ENCODE measurements around the gene MRPL48.
"Not testable (repeated sequence)": the region's sequence is repeated elsewhere in the genome, so short reads cannot be mapped to it uniquely, and the experiment has no call there.

The MRPL48 gene

DNA sequence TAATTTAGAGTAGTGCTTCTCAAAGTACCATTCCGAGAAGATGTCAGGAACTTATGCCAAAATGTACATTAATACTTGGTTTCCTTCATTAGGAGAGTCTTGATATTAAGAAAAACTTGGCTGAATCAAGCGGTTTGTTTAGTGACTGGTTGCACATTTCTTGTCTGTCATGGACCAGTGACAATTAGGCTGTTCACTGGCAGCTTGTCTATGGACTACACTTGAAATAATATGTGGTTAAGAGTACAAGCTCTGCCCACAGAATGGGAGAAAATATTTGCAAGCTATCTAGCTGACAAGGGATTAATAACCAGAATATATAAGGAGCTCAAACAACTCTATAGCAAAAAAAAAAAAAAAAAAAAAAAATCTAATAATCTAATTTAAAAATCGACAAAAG, 64.4 kb downstream of the MRPL48 start:
- no peak for DNase-seq

DNA sequence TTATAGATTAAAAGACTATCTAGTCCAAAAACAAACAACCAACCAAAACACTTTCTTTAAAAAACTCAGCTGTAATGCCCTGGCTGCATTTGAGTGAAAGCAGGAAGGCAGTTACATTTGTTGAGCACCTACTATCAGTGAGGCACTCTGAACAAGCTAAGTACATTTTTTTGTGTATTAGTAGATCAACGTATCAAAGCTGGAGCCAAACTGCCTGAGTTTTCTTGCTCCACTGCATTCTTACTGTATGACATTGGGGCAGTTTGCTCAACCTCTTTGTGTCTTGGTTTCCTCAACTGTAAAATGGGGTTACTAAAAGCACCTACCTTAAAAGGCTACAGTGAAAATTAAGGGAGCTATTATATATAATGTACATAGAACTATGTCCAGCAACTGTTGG, 67.0 kb downstream of the MRPL48 start:
- DNase-seq: no peak

DNA sequence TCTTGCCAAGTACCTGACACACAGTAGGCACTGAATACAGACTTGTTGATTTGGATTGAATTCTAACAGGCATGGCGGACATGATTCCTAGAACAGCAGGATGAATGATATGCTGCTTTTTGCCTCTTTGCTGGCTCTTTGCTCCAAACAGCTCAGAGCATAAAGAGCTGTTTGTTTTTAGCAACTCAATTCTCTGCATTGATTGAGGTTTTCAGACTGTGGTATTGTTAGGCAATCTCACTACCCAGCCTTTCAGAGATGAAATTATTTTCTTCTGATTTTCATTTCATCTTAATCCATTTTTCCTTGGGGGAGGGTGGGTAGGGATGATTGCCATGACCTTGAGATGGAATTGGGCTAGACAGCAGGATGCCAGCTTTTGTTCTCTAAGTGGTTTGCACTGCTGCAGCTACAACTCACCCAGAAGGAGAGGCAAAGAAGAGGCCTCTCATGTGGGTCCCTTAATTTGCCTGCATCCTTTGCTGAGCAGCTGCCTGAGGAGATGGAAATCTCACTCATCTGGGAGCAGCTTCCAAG, 68.4 kb downstream of the MRPL48 start:
- peak; percentile 7 for DNase-seq

DNA sequence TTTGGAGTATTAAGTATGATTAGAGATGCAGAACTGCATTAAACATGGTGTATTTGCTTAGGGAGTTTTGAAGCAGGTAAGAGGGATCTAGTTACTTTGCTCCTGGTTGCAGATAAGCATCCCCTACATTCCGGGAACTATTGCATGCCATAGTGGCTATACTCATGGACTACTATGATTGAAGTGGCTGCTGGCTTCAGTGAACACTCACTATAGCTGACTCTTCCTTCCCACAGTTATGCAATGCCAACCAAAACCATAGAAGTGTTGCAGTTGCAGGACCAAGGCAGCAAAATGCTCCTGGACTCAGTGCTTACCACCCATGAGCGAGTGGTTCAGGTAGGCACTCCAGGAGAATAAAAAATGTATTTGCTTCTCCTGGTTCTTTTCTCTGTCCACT, 72.0 kb downstream of the MRPL48 start:
- DNase-seq: no peak

DNA sequence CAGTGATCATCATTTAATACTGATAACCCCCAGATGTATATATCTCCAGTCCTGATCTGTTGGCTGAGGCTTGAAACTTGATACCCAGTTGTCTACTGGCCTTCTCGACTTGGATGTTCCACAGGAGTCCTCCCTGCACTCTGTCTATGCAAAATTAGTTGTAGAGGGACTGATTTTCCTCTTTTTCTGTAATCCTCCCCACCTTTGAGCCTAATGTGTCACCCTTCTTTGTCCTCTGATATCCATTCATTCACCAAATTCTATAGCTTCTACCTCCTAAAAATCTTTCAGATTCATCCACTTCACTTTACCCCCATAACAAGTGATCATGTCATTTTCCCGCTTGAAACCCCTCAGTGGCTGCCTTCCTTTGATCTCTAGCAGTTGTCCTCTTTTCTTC, 72.5 kb downstream of the MRPL48 start:
- no peak for DNase-seq

DNA sequence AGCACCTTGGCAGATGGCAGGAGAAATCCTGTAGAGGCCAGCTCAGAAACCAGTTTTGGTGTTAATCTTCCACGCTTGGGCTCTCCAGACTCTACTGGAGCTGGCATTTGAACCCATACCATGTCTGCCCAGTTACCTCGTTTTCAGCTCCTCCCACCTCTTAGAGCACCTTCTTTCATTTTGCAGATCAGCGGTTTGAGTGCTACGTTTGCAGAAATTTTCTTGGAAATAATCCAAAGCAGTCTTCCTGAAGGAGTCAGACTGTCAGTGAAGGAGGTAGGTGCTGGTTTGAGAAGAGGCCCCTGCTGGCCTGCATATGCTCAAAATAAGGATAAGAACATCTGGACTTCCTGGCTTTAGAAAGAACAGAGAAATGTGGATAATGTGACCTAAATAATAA, 75.3 kb downstream of the MRPL48 start:
- no peak for DNase-seq

- DNase-seq: no peak
Measured at GRCh38 chr11:73866095-73866579, 78.5 kb downstream of the MRPL48 start.

DNA sequence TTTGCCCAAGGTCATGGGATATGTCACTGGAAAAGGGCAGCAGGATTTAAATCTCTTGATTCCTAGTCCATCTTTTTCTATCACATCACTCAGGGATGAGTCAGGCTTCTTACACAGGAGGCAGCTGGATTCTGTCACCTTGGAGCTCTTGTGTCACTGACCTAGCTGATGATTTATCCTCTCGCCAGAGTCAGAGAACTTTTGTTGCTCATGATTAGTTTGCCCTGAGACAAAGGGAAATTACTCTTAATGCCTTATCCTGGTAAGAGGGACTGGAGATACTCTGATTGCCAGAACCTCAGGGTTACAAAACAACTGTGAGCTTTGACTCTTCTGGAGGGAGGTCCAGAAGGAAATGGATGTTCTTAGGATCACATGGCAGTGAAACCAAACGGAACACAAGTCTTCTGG, 78.9 kb downstream of the MRPL48 start:
- DNase-seq: no peak

DNA sequence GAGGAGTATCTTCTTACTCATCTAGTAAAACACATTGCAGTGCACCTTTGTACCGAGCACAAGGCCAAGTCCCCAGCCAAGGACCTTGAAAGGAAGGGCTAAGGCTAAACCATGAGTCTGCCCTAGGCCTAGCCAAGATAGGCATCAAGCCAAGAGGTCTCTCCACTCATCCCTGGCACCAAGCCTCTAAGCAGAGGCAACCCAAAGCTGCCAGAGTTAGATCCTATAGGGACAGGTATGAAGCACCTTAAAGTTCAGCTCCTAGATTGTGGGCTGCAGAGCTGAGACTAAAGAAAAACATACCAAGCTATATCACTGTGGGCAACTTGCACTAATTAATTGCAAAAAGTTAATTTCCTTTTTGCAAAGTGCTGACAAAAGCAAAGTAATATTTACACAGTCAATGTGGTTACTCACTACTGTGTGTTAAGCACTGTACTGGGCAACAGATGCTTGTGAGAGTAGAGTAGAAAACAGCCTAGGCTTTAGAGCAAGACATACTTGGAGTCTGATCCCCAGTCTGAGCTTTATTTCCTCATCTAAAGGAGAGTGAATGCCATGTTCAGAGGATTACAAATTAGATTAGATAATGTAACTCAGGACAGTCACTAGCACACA, 81.8 kb downstream of the MRPL48 start:
- no peak for DNase-seq

DNA sequence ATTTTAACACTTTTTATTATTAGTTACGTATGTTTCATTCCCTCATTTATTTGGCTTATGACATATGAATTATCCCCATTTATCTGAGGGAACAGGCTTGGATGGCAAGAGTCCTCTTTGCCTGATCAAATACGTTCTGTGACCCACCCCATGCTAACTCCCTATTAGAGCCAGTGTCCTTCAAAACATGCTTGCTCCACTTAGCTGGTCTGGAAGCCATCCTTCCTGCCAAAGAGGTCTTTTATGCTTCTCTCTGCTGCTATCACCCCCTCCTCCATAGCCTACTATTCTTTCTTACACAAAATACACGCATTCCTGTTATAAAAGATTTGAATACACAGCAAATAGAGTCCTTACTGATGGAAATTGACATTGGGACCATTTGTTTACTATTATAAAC, 82.6 kb downstream of the MRPL48 start:
- no peak for DNase-seq

DNA sequence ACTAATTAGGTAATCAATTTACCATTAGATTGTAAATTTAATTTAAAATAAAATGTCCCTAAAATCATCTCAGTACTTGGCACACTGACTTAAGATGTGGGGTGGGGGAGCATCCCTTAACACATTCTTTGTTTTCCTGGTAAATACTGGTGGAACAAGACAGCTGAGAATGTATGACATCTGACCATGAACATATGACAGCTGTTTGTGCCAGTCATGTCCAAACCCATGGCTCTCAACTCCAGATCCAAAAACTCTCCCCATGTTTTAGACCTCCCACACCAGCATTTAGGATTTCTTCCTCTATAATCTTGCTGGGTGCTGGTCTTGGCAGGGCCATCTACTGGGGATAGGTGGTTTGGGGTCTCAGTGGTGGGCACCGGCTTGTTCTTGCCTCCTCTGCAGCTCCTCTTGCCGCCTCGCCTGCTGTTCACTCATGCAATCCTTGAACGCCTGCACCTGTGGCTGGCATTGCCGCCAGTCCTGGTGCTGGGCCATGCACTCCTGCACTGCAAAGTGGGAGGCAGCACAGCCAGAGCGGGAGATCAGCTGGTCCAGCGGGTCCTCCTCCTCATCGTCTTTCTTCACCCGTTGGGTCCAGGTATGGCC, 85.2 kb downstream of the MRPL48 start:
- no peak for DNase-seq

GRCh38 chr11:73875380-73875779, 87.7 kb downstream of the MRPL48 start:
- DNase-seq: no peak

DNA sequence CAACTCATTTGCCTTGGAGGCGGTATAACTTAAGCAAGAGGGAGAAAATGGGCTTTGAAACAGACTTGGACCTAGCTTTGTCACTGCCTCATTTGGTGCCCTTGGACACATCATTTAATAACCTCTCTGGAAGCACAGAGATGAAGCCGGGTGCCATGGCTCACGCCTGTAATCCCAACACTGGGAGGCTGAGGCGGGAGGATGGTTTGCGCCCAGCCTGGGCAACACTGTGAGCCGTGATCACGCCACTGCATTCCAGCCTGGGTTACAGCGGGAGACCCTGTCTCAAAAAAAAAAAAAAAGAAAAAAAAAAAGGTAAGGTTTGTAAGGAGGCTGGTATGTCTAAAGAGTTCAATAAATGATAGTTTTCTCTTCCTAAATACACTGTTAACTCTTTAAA, 88.2 kb downstream of the MRPL48 start:
- DNase-seq: no peak

- DNase-seq: peak; percentile 91
Measured at GRCh38 chr11:73876424-73877310, 89.0 kb downstream of the MRPL48 start, which contains the start of the genes COA4 and PAAF1. TSS of gene COA4 (minus strand) at chr11:73876846. CDS start at chr11:73873378, 3,468 bp downstream. TSS of gene PAAF1 (plus strand) at chr11:73876999. CDS start at chr11:73877022, 23 bp downstream.

- no peak for DNase-seq
Measured at GRCh38 chr11:73878771-73879170, 91.1 kb downstream of the MRPL48 start.

- not testable (repeated sequence) for DNase-seq
Measured at GRCh38 chr11:73880449-73880848, 92.8 kb downstream of the MRPL48 start.

DNA sequence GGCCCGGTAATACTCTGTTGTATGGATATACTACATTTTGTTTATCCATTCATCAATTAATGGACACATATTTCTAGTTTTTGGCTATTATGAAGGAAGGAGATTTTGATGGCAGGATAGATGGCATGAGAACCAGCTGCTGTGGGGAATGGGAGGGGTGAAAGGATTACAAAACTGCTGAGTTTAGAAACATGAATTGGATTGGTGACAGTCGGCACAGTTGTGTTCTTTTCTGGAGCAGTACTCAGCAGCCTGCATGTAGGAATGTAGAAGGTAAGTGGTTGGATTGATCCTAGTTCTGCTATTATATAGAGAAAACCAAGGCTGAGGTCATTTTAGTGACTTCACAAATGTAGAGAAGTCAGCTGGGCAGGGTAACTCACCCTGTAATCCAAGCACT, 96.2 kb downstream of the MRPL48 start:
- no peak for DNase-seq

GRCh38 chr11:73888244-73888643, 100.6 kb downstream of the MRPL48 start:
- no peak for DNase-seq

- no peak for DNase-seq
Measured at GRCh38 chr11:73889019-73889418, 101.3 kb downstream of the MRPL48 start.

GRCh38 chr11:73889536-73889935, 101.9 kb downstream of the MRPL48 start:
- DNase-seq: no peak

- DNase-seq: no peak
Measured at GRCh38 chr11:73893041-73893440, 105.4 kb downstream of the MRPL48 start.

GRCh38 chr11:73894725-73895335, 107.2 kb downstream of the MRPL48 start:
- DNase-seq: no peak

DNA sequence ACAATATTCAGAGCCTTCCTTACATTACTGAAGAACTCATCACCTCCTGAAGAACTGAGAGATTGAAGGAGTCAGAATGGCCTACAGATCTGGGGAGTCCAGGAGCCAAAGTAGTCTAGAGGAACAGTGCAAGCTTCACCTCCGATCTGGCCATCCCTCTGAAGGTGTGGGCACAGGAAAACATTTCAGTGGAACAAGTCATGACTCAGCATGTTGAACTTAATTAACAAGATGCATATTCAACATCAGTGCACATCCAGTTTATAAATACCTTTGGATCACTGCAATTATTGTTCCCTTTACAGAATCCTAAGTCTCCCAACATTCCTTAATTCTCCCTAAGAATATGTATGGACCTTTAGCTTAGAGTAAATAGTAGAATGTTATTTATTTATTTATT, 114.6 kb downstream of the MRPL48 start:
- no peak for DNase-seq

Measured in NCI-H1417 treated with DMSO at 0.1 percent for 48 hours (cell line).